ENCODE results near the gene SF1.

The SF1 gene

DNA sequence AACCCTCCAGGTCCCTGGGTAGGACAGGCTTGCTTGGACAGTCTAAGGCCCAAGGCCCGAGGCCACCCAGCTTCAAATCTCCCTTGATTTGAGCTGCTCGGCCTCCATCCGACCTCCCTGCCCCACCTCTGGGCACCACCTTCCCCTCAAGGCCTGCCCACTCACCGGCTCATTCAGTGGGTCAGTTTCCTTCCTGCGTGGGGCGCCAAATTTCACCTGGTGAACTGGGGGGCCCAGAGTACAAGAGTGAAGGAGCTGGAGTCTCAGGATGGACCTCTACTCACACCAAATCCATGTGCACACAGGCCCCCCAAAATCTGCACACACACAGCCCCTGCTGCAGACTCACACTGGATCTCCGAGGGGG is 20.9 kb upstream of the SF1 start:
- no peak overlapping the region for H3K9ac ChIP-seq (ENCODE audit: low read length)
- no peaks in the 10 kb centered on the region for H3K36me3 ChIP-seq (ENCODE audit: control insufficient read depth, insufficient read depth, low read length)
- H3K4me1 ChIP-seq (ENCODE audit: control insufficient read depth, insufficient read depth, low read length), result peaks cover 23% of the 10 kb centered on the region
- no peaks in the 10 kb centered on the region for H3K9me3 ChIP-seq (ENCODE audit: control insufficient read depth, low read length)
- no peak overlapping the region for H3K4me3 ChIP-seq (ENCODE audit: low read length)
- no peaks in the 10 kb centered on the region for H3K27me3 ChIP-seq (ENCODE audit: control insufficient read depth, insufficient read depth, low read length)

GRCh38 chr11:64796757-64797541 is 18.6 kb upstream of the SF1 start:
- no peak overlapping the region for H3K4me3 ChIP-seq (ENCODE audit: low read length)
- no peaks in the 10 kb centered on the region for H3K36me3 ChIP-seq (ENCODE audit: control insufficient read depth, insufficient read depth, low read length)
- H3K4me1 ChIP-seq (ENCODE audit: control insufficient read depth, insufficient read depth, low read length), result peaks cover 6% of the 10 kb centered on the region
- no peak overlapping the region for H3K9ac ChIP-seq (ENCODE audit: low read length)
- no peaks in the 10 kb centered on the region for H3K9me3 ChIP-seq (ENCODE audit: control insufficient read depth, low read length)
- no peaks in the 10 kb centered on the region for H3K27me3 ChIP-seq (ENCODE audit: control insufficient read depth, insufficient read depth, low read length)

DNA sequence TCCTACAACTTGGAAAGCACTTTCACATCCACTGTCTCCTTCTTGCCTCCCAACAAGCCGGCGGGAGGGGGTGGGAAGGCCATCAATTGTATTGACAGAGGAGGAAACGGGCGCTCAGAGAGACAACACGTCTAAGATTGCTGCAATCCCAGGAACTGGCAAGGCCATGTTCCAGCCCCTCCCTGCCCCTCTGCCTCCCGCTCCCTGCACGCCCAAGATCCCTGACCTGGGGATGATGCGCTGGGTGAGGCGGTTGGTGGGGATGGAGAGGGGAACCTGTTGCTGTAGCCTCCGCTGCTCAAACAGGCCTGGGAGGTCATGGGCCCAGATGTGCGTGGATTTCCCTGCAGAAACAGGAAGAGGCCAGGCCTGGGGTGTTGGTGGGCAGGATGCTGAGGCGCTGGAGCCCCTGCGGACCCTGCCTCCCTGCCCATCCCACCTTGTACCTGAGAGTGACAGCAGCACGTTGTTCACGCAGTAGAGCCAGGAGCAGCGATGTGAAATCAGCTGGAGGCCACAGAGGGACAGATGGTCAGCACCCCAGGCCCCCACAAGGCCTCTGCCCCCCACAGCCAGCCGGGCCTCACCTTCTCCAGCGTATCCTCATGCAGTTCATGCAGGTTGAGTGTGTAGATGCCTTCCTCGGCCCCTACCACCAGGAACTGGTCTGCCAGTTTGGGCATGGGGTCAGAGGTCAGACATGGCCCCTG is 17.9 kb upstream of the SF1 start:
- no peaks in the 10 kb centered on the region for H3K36me3 ChIP-seq (ENCODE audit: control insufficient read depth, insufficient read depth, low read length)
- H3K4me3 ChIP-seq (ENCODE audit: low read length), result no peak overlapping the region
- H3K9ac ChIP-seq (ENCODE audit: low read length), result no peak overlapping the region
- H3K27me3 ChIP-seq (ENCODE audit: control insufficient read depth, insufficient read depth, low read length), result no peaks in the 10 kb centered on the region
- no peaks in the 10 kb centered on the region for H3K4me1 ChIP-seq (ENCODE audit: control insufficient read depth, insufficient read depth, low read length)
- H3K9me3 ChIP-seq (ENCODE audit: control insufficient read depth, low read length), result no peaks in the 10 kb centered on the region

DNA sequence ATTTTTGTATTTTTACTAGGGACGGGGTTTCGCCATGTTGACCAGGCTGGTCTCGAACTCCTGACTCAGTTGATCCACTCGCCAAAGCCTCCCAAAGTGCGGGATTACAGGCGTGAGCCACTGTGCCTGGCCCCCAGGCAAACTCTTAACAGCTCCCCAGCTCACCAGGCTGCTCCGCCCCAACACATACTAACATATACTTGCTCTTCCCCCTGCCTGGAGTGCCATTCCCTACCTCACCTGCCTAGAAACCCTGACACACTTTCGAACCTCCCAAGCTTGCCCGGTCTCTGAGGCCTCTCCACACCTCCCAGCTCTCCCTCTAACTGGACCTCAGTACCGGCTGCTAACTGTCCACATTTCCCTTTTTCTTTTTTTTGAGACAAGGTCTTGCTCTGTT is 16.2 kb upstream of the SF1 start:
- H3K27me3 ChIP-seq (ENCODE audit: control insufficient read depth, insufficient read depth, low read length), result no peaks in the 10 kb centered on the region
- no peaks in the 10 kb centered on the region for H3K9me3 ChIP-seq (ENCODE audit: control insufficient read depth, low read length)
- H3K4me1 ChIP-seq (ENCODE audit: control insufficient read depth, insufficient read depth, low read length), result no peaks in the 10 kb centered on the region
- no peak overlapping the region for H3K9ac ChIP-seq (ENCODE audit: low read length)
- H3K36me3 ChIP-seq (ENCODE audit: control insufficient read depth, insufficient read depth, low read length), result no peaks in the 10 kb centered on the region
- H3K4me3 ChIP-seq (ENCODE audit: low read length), result no peak overlapping the region

- Histone ChIP-seq H3K27me3 (ENCODE audit: control insufficient read depth, insufficient read depth, low read length) (no peaks in the 10 kb centered on the region), H3K9ac (ENCODE audit: low read length) (no peak overlapping the region), H3K36me3 (ENCODE audit: control insufficient read depth, insufficient read depth, low read length) (no peaks in the 10 kb centered on the region)
Measured at GRCh38 chr11:64793271-64794160, 15.2 kb upstream of the SF1 start.

DNA sequence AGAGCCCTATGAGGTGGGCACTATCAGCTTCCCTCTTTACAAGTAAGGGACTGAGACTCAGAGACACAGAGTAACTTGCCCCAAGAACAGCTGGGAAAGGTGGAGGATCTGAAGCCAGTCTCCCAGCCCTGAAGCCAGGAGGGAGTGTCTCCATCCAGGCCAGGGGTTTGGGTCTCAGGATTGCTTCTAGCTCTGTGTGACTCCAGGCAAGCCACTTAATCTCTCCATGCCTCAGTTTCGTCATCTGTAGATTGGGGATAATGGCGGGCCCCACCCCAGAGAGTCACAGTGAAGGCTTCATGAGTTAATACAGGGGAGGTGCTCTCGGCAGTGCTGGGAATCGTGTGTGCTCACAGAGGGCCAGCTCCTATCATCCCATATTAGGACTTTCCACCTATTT is 14.1 kb upstream of the SF1 start:
- Histone ChIP-seq H3K9me3 (ENCODE audit: control insufficient read depth, low read length) (no peaks in the 10 kb centered on the region), H3K4me3 (ENCODE audit: low read length) (no peak overlapping the region), H3K9ac (ENCODE audit: low read length) (no peak overlapping the region), H3K36me3 (ENCODE audit: control insufficient read depth, insufficient read depth, low read length) (no peaks in the 10 kb centered on the region), H3K27me3 (ENCODE audit: control insufficient read depth, insufficient read depth, low read length) (no peaks in the 10 kb centered on the region), H3K4me1 (ENCODE audit: control insufficient read depth, insufficient read depth, low read length) (no peaks in the 10 kb centered on the region)

More at GRCh38 chr11:64793271-64794160, 15.2 kb upstream of the SF1 start:
- no peak overlapping the region for H3K4me3 ChIP-seq (ENCODE audit: low read length)
- H3K4me1 ChIP-seq (ENCODE audit: control insufficient read depth, insufficient read depth, low read length), result no peaks in the 10 kb centered on the region
- H3K9me3 ChIP-seq (ENCODE audit: control insufficient read depth, low read length), result no peaks in the 10 kb centered on the region

DNA sequence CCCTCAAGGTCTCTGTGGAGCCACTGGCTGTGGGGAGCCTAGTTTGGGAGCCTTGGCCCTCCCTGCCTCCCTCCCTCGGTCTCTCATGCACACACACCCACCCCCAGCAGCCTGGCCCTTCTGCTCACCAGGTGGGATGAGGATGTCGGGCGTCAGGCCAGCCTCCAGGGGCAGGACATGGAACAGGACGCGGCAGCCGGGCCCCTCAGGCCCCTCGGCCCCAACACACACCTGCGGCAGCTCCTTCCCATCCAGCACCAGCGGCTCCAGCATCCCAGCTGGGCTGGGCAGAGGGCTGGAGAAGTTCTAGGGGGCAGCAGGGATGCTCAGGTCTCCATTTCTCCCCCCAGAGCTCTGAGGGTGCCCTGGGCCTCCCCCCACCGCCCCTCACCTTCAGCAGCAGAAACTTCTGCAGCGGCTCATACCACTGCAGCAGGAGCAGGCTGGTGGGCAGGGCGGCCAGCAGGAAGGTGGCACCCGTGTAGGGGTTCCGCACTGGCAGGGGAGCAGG is 13.5 kb upstream of the SF1 start:
- Histone ChIP-seq H3K9me3 (ENCODE audit: control insufficient read depth, low read length) (no peaks in the 10 kb centered on the region), H3K4me3 (ENCODE audit: low read length) (no peak overlapping the region), H3K4me1 (ENCODE audit: control insufficient read depth, insufficient read depth, low read length) (no peaks in the 10 kb centered on the region), H3K36me3 (ENCODE audit: control insufficient read depth, insufficient read depth, low read length) (no peaks in the 10 kb centered on the region), H3K27me3 (ENCODE audit: control insufficient read depth, insufficient read depth, low read length) (no peaks in the 10 kb centered on the region), H3K9ac (ENCODE audit: low read length) (no peak overlapping the region)

- no peaks in the 10 kb centered on the region for H3K9me3 ChIP-seq (ENCODE audit: control insufficient read depth, low read length)
Measured at GRCh38 chr11:64790205-64791095, 12.1 kb upstream of the SF1 start.

DNA sequence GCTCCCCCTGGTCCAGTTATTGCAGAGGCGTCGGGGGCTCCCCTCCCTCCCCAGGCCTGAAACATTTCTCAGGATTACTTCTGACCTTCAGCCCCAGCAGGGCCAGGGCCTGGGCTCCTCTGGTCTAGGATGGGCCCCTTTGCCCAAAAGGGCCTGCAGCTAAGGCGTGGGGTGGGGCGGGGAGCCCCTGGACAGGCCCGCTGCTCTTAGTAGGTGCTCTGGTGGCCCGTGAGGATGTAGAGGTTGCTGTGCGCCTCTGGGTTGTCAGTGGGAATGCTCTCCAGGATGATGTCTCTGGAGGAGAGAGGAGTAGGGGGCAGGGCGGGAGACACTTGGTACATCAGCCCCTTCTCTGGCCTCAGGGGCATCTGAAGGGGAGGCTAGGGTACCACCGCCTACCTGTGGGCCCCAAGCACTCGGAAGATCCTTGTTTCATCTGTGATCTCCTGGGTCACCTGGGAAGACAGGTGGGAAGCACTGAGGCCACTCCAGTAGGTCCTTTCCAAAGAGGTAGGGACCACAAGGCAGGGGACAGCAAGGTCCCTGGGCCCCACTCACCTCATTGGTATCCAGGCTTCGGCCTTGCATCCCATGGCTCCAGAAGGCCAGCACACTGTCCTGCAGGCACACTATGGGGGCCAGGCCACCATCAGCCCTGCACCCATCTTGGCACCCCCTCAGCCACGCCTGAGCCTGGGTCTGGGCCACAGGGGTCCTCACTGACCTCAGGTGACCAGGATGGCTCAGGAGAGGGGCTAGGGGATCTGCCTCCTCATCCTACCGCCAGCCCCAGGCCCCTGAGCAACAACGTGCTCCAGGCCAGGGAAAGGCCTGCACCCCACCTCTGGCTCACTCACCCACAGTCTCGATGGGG is 11.2 kb upstream of the SF1 start:
- Histone ChIP-seq H3K27me3 (ENCODE audit: control insufficient read depth, insufficient read depth, low read length) (no peaks in the 10 kb centered on the region), H3K9ac (ENCODE audit: low read length) (no peak overlapping the region), H3K36me3 (ENCODE audit: control insufficient read depth, insufficient read depth, low read length) (no peaks in the 10 kb centered on the region), H3K4me3 (ENCODE audit: low read length) (no peak overlapping the region), H3K9me3 (ENCODE audit: control insufficient read depth, low read length) (no peaks in the 10 kb centered on the region), H3K4me1 (ENCODE audit: control insufficient read depth, insufficient read depth, low read length) (no peaks in the 10 kb centered on the region)

More at GRCh38 chr11:64790205-64791095, 12.1 kb upstream of the SF1 start:
- H3K4me1 ChIP-seq (ENCODE audit: control insufficient read depth, insufficient read depth, low read length), result no peaks in the 10 kb centered on the region
- H3K27me3 ChIP-seq (ENCODE audit: control insufficient read depth, insufficient read depth, low read length), result no peaks in the 10 kb centered on the region
- H3K4me3 ChIP-seq (ENCODE audit: low read length), result no peak overlapping the region
- no peak overlapping the region for H3K9ac ChIP-seq (ENCODE audit: low read length)
- no peaks in the 10 kb centered on the region for H3K36me3 ChIP-seq (ENCODE audit: control insufficient read depth, insufficient read depth, low read length)

DNA sequence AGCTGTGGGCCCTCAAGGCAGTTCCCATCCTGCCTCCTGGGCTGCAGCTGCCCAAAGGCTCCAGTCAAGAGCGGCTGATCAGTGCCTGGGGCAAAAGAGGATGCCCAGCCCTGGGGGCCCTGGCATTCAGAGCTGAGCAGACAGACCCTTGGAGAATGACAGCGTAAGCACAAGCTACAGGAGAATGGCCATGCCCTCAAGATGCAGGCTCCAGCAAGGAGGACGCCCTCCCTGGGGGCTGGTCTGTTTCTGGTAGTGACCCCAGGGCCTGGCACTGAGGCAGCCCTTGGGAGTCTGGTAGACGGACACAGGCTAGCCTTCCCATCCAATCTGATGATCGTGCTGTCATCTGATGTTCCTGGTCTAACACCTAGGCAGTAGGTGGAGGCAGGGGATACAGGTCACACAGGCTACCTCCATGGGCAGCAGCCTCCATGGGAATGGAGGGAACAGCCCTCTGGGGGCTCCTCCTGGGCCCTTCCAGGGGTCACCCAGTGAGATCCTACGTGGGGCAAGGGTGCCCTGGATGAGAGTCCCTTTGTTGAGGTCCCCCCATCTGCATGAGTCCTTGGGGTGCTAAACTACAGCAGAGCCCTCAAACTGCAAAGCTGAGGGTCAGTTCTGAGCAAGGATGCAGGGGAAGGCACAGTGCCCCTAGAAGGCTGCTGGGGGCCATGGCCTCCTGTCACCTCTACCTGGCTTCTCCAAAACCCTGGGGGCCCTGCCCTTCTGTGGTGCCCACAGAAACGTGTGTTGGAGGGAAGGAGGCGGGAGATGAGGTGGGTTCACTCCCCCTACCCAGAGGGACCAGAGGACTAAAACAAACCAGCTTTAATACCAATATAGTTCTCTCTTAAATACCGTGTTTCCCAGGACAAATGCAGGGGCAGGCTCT is 10.2 kb upstream of the SF1 start:
- Histone ChIP-seq H3K4me3 (ENCODE audit: low read length) (no peak overlapping the region), H3K4me1 (ENCODE audit: control insufficient read depth, insufficient read depth, low read length) (no peaks in the 10 kb centered on the region), H3K9me3 (ENCODE audit: control insufficient read depth, low read length) (no peaks in the 10 kb centered on the region), H3K27me3 (ENCODE audit: control insufficient read depth, insufficient read depth, low read length) (no peaks in the 10 kb centered on the region), H3K9ac (ENCODE audit: low read length) (no peak overlapping the region), H3K36me3 (ENCODE audit: control insufficient read depth, insufficient read depth, low read length) (no peaks in the 10 kb centered on the region)

Measured in mucosa of stomach (tissue), 1 donor.